Mesenchymal stem cell (in vitro differentiated cells and primary cell): ENCODE measurements around the gene GOSR2.
"Not testable (repeated sequence)": the region's sequence is repeated elsewhere in the genome, so short reads cannot be mapped to it uniquely, and the experiment has no call there.

Experiments used
- DNase-seq: peaks from one replicate; pipeline ENCODE4 v3.0.0-alpha.2; 2013
- H2AFZ ChIP-seq: one replicate; pipeline ENCODE4 v1.6.1; 2013; ENCODE audit warnings: low read depth, mild to moderate bottlenecking, control low read depth, inconsistent platforms, low read length, moderate library complexity
- H2AK5ac ChIP-seq: 2 replicates; pipeline ENCODE4 v1.6.1; 2013; ENCODE audit warnings: low read length, moderate library complexity, mild to moderate bottlenecking, inconsistent platforms; ENCODE audit not compliant: severe bottlenecking
- H2BK120ac ChIP-seq: one replicate; pipeline ENCODE4 v1.6.1; 2013; ENCODE audit warnings: low read depth, mild to moderate bottlenecking, inconsistent platforms, low read length, moderate library complexity
- H2BK12ac ChIP-seq, 2 experiments: one replicate each; pipeline ENCODE4 v1.6.1; 2013; ENCODE audit warnings: inconsistent platforms in 2 of 2, low read length in 2 of 2, mild to moderate bottlenecking in 2 of 2, moderate library complexity in 2 of 2, control low read depth in 1 of 2
- H2BK15ac ChIP-seq: one replicate; pipeline ENCODE4 v1.6.1; 2013; ENCODE audit warnings: mild to moderate bottlenecking, low read depth, inconsistent platforms; ENCODE audit not compliant: poor library complexity, severe bottlenecking
- H2BK5ac ChIP-seq: 2 replicates; pipeline ENCODE4 v1.6.1; 2013; ENCODE audit warnings: low read depth, mild to moderate bottlenecking, low read length, control low read depth, inconsistent platforms; ENCODE audit not compliant: poor library complexity, severe bottlenecking
- H3K14ac ChIP-seq, 2 experiments: one replicate each; pipeline ENCODE4 v1.6.1; 2013; ENCODE audit warnings: inconsistent platforms in 2 of 2, low read length in 2 of 2, control low read depth in 1 of 2, mild to moderate bottlenecking in 1 of 2, moderate library complexity in 1 of 2
- H3K18ac ChIP-seq, 2 experiments: one replicate each; pipeline ENCODE4 v1.6.1; 2013; ENCODE audit warnings: inconsistent platforms in 2 of 2, low read length in 2 of 2, control low read depth in 1 of 2, low read depth in 1 of 2, mild to moderate bottlenecking in 1 of 2
- H3K23ac ChIP-seq, 2 experiments: one replicate each; pipeline ENCODE4 v1.6.1; 2013; ENCODE audit warnings: inconsistent platforms in 2 of 2, low read length in 2 of 2, mild to moderate bottlenecking in 2 of 2, moderate library complexity in 2 of 2, control low read depth in 1 of 2
- H3K27ac ChIP-seq: 2 replicates; pipeline ENCODE4 v1.5.1; 2013; ENCODE audit warnings: mild to moderate bottlenecking, moderate library complexity, low read length, control low read depth, inconsistent platforms; ENCODE audit not compliant: poor library complexity, severe bottlenecking
- H3K27me3 ChIP-seq, 2 experiments: 2 replicates each; pipeline versions ENCODE4 v1.6.1 to v1.7.0; 2013; ENCODE audit warnings: low read length in 2 of 2, mild to moderate bottlenecking in 2 of 2, moderate library complexity in 2 of 2, control low read depth in 1 of 2, inconsistent platforms in 1 of 2; ENCODE audit not compliant: control insufficient read depth in 1 of 2, insufficient read depth in 1 of 2
- H3K36me3 ChIP-seq, 2 experiments: 2 replicates each; pipeline versions ENCODE4 v1.6.1 to v1.7.0; 2013; ENCODE audit warnings: low read length in 2 of 2, control low read depth in 1 of 2, inconsistent platforms in 1 of 2, low read depth in 1 of 2, mild to moderate bottlenecking in 1 of 2; ENCODE audit not compliant: insufficient read depth in 2 of 2, control insufficient read depth in 1 of 2
- H3K4ac ChIP-seq, 2 experiments: one replicate each; pipeline ENCODE4 v1.6.1; 2013; ENCODE audit warnings: inconsistent platforms in 2 of 2, low read length in 2 of 2, mild to moderate bottlenecking in 2 of 2, moderate library complexity in 2 of 2, control low read depth in 1 of 2, low read depth in 1 of 2
- H3K4me1 ChIP-seq: 2 replicates; pipeline ENCODE4 v1.6.1; 2013; ENCODE audit warnings: low read depth, low read length, control low read depth; ENCODE audit not compliant: control insufficient read depth, insufficient read depth
- H3K4me2 ChIP-seq: 2 replicates; pipeline ENCODE4 v1.6.1; 2013; ENCODE audit warnings: low read length, mild to moderate bottlenecking, inconsistent platforms; ENCODE audit not compliant: poor library complexity, severe bottlenecking
- H3K4me3 ChIP-seq, 2 experiments: 2 replicates each; pipeline versions ENCODE4 v1.5.1 to v1.7.0; 2013; ENCODE audit warnings: low read length in 2 of 2, mild to moderate bottlenecking in 2 of 2, control low read depth in 1 of 2, low read depth in 1 of 2; ENCODE audit not compliant: insufficient read depth in 1 of 2
- H3K79me1 ChIP-seq: replicated peaks from 2 replicates; pipeline ENCODE4 v1.6.1; 2013; ENCODE audit warnings: mild to moderate bottlenecking, control low read depth, low read length, inconsistent platforms; ENCODE audit not compliant: poor library complexity, severe bottlenecking
- H3K9ac ChIP-seq: 2 replicates; pipeline ENCODE4 v1.7.0; 2013; ENCODE audit warnings: mild to moderate bottlenecking, low read length, moderate library complexity
- H3K9me3 ChIP-seq: 2 replicates; pipeline ENCODE4 v1.7.0; 2013; ENCODE audit warnings: mild to moderate bottlenecking, low read length; ENCODE audit not compliant: control insufficient read depth
- H4K8ac ChIP-seq: one replicate; pipeline ENCODE4 v1.6.1; 2013; ENCODE audit warnings: inconsistent platforms, mild to moderate bottlenecking, low read length, moderate library complexity
- H4K91ac ChIP-seq: one replicate; pipeline ENCODE4 v1.6.1; 2013; ENCODE audit warnings: mild to moderate bottlenecking, low read length, inconsistent platforms
- WGBS: methylation state at CpG from one replicate; pipeline ENCODE4 v1.1.7; 2013; ENCODE audit warnings: mixed read lengths; 5-methylcytosine and 5-hydroxymethylcytosine counted together

GOSR2 gene

GRCh38 chr17:46917516-46917915 lies 5.4 kb upstream of the GOSR2 start:
- no peak overlapping the region for H2BK5ac ChIP-seq
- H2BK120ac ChIP-seq, result no peak overlapping the region
- H3K4me1 ChIP-seq, result no peaks in the 10 kb centered on the region
- no peaks in the 10 kb centered on the region for H3K9me3 ChIP-seq
- H4K91ac ChIP-seq, result no peak overlapping the region
- H3K14ac ChIP-seq, result no peak overlapping the region
- no peak for DNase-seq
- H2AK5ac ChIP-seq, result no peak overlapping the region
- peaks cover 8 to 10% of the 10 kb centered on the region in 2 experiments for H3K27me3 ChIP-seq
- no peak overlapping the region for H3K9ac ChIP-seq
- H3K79me1 ChIP-seq, result peaks cover 1% of the 10 kb centered on the region
- WGBS, result 61% methylated on average over 4 of the region's 4 CpGs
- no peak overlapping the region for H3K4me2 ChIP-seq
- H3K27ac ChIP-seq, result no peak overlapping the region
- H3K36me3 ChIP-seq, result no peaks in the 10 kb centered on the region
- H3K18ac ChIP-seq, result no peak overlapping the region
- no peak overlapping the region for H2BK15ac ChIP-seq
- H3K4me3 ChIP-seq, result no peak overlapping the region
- no peak overlapping the region for H3K4ac ChIP-seq
- no peak overlapping the region for H2BK12ac ChIP-seq
- H3K23ac ChIP-seq, result no peak overlapping the region
- H4K8ac ChIP-seq, result no peak overlapping the region
- no peak overlapping the region for H2AFZ ChIP-seq

GRCh38 chr17:46921962-46922361 lies 998 bp upstream of the GOSR2 start:
- H3K18ac ChIP-seq, H3K14ac ChIP-seq, H3K4me3 ChIP-seq, H2BK12ac ChIP-seq, H4K8ac ChIP-seq, H3K9ac ChIP-seq, H3K4ac ChIP-seq, H3K27ac ChIP-seq, DNase-seq, H4K91ac ChIP-seq, H2BK120ac ChIP-seq, H3K4me1 ChIP-seq, H3K4me2 ChIP-seq, H2AK5ac ChIP-seq, H2BK15ac ChIP-seq, H3K79me1 ChIP-seq, H2AFZ ChIP-seq, H2BK5ac ChIP-seq, H3K23ac ChIP-seq, H3K27me3 ChIP-seq, H3K36me3 ChIP-seq, H3K9me3 ChIP-seq: not testable (repeated sequence)
- WGBS, result no CpG with 5 or more reads among the region's 4 CpGs

- Histone ChIP-seq H3K14ac (no peak overlapping the region), H3K4me3 (peak overlapping the region; percentile 92 to 97), H3K4me2 (peak overlapping the region; percentile 92), H3K79me1 (peaks cover 2% of the 10 kb centered on the region), H3K36me3 (peaks cover 0 to 5% of the 10 kb centered on the region in 2 experiments), H3K27me3 (no peaks in the 10 kb centered on the region), H3K27ac (peak overlapping the region; percentile 99), H3K18ac (peak overlapping the region in 1 of 2 experiments; percentile 39), H4K8ac (peak overlapping the region; percentile 84), H3K4me1 (no peaks in the 10 kb centered on the region), H3K9ac (peak overlapping the region; percentile 97), H2BK5ac (no peak overlapping the region), H3K4ac (no peak overlapping the region), H3K23ac (no peak overlapping the region), H3K9me3 (no peaks in the 10 kb centered on the region), H2BK12ac (no peak overlapping the region), H4K91ac (no peak overlapping the region), H2AFZ (peak overlapping the region; percentile 47), H2BK120ac (peak overlapping the region; percentile 83), H2AK5ac (no peak overlapping the region), H2BK15ac (no peak overlapping the region)
- no peak for DNase-seq
- 0% methylated on average over 5 of the region's 6 CpGs for WGBS
Measured at GRCh38 chr17:46922487-46922803, 515 bp upstream of the GOSR2 start.

- Histone ChIP-seq H2BK12ac (no peak overlapping the region), H4K91ac (no peak overlapping the region), H3K4me1 (peaks cover 3% of the 10 kb centered on the region), H3K14ac (no peak overlapping the region), H4K8ac (no peak overlapping the region), H3K79me1 (peaks cover 12% of the 10 kb centered on the region), H2BK5ac (no peak overlapping the region), H3K4me3 (no peak overlapping the region), H2AK5ac (no peak overlapping the region), H2AFZ (no peak overlapping the region), H3K36me3 (peaks cover 3 to 20% of the 10 kb centered on the region in 2 experiments), H3K18ac (no peak overlapping the region), H2BK15ac (no peak overlapping the region), H3K27ac (no peak overlapping the region), H2BK120ac (no peak overlapping the region), H3K23ac (no peak overlapping the region), H3K4ac (no peak overlapping the region), H3K9me3 (no peaks in the 10 kb centered on the region), H3K4me2 (no peak overlapping the region), H3K9ac (peak overlapping the region; percentile 97), H3K27me3 (no peaks in the 10 kb centered on the region)
- 91% methylated on average over 4 of the region's 5 CpGs for WGBS
- DNase-seq, result no peak
Measured at GRCh38 chr17:46925185-46925868, 2.4 kb downstream of the GOSR2 start.
